Breast epithelium (tissue), 4 donors: ENCODE results near the gene KLF18. TPM values are rescaled to one million over a fixed set of nuclear protein-coding genes. Genes with fewer than 3 reads are reported as not detected.
"Not testable (repeated sequence)": the region's sequence is repeated elsewhere in the genome, so short reads cannot be mapped to it uniquely, and the experiment has no call there.

ENCODE experiments used
- DNase-seq, 2 donors: peaks; one replicate each; pipeline ENCODE4 v3.0.0-alpha.2; 2019; ENCODE audit warnings: low spot score in 2 of 2
- H3K27ac ChIP-seq, 2 donors: fragments of 200-600 bp; sonication (generic) in 1 of 2; one replicate each; pipeline ENCODE4 v1.5.1; 2016 to 2019; ENCODE audit warnings: mild to moderate bottlenecking in 1 of 2
- H3K27me3 ChIP-seq, 2 donors: fragments of 200-600 bp; sonication (generic) in 1 of 2; one replicate each; pipeline versions ENCODE4 v1.5.1 to v1.6.0; 2017 to 2019; ENCODE audit warnings: control low read depth in 1 of 2, mild to moderate bottlenecking in 1 of 2
- H3K36me3 ChIP-seq: fragments of 200-600 bp; one replicate; pipeline ENCODE4 v1.5.1; 2019
- H3K4me1 ChIP-seq, 2 donors: fragments of 200-600 bp; sonication (generic); one replicate each; pipeline ENCODE4 v1.5.1; 2016 to 2019; ENCODE audit warnings: control low read depth in 1 of 2
- H3K4me3 ChIP-seq, 3 donors: fragments of 200-600 bp; sonication (generic); 1 replicate in 2 of 3; 2 replicates in 1 of 3; pipeline ENCODE4 v1.5.1; 2016 to 2019; ENCODE audit warnings: mild to moderate bottlenecking in 3 of 3, moderate library complexity in 2 of 3
- H3K9me3 ChIP-seq, 2 donors: fragments of 200-600 bp; sonication (generic) in 1 of 2; one replicate each; pipeline ENCODE4 v1.5.1; 2016 to 2019; ENCODE audit warnings: control low read depth in 1 of 2
- CTCF ChIP-seq, 3 donors: fragments of 450-650 bp; IDR thresholded peaks; one replicate each; pipeline ENCODE4 v1.5.1; 2016 to 2017; ENCODE audit warnings: antibody characterized with exemption in 3 of 3, mild to moderate bottlenecking in 3 of 3, moderate library complexity in 3 of 3
- POLR2A ChIP-seq: fragments of 450-650 bp; IDR thresholded peaks from one replicate; pipeline ENCODE4 v1.6.1; 2016; ENCODE audit warnings: antibody characterized with exemption, mild to moderate bottlenecking, moderate library complexity
- POLR2AphosphoS5 ChIP-seq, 3 donors: sonication (generic); formaldehyde crosslinking; IDR thresholded peaks; one replicate each; pipeline ENCODE4 v1.6.1; 2017; ENCODE audit warnings: antibody characterized with exemption in 3 of 3
- intact Hi-C: fragments of 100-400 bp; cut with DNase I; formaldehyde crosslinking; loops from one replicate; pipeline ENCODE4 v1.15.1; 2023; ENCODE audit warnings: low total_unique reads
- total RNA-seq, 3 donors: library from RNA; depleted of rRNA; stranded (reverse); fragments of >200 nt; gene quantifications; one replicate each; pipeline ENCODE4 v1.1.0, GENCODE V29; 2016

KLF18 gene
- total RNA-seq, 3 donors from 2014 or later: not detected

- intact Hi-C loops: no loop called here
- no peak overlapping the region for H3K4me3 ChIP-seq
- H3K4me1 ChIP-seq: no peaks in the 10 kb centered on the region
- H3K36me3 ChIP-seq: no peaks in the 10 kb centered on the region
- H3K27me3 ChIP-seq: no peaks in the 10 kb centered on the region
- no peak for DNase-seq
- TF ChIP-seq POLR2A: no peak
- TF ChIP-seq CTCF (IDR thresholded peaks at IDR 0.05): no peak
- TF ChIP-seq POLR2AphosphoS5 (IDR thresholded peaks at IDR 0.05): no peak
- peaks cover 0 to 4% of the 10 kb centered on the region in 2 donors for H3K9me3 ChIP-seq
- H3K27ac ChIP-seq: no peak overlapping the region
Measured at GRCh38 chr1:44151332-44151731, 9.9 kb upstream of the KLF18 start.

DNA sequence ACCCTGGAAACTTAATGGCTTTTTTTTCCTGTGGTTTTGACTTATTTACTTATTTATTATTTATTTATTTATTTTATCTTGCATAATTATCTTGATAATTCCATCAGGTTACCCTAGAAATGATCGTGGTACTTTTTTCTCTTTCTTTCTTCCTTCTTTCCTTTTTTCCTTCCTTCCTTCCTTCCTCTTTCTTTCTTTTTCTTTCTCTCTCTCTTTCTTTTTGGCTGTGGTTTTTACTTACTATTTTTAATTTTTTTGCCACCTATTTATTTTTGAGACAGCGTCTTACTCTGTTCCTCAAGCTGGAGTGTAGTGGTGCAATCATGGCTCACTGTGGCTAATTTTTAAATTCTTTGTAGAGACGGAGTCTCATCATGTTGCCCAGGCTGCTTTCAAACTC is 6.2 kb upstream of the KLF18 start:
- H3K36me3 ChIP-seq: no peaks in the 10 kb centered on the region
- peaks cover 12 to 25% of the 10 kb centered on the region in 2 donors for H3K9me3 ChIP-seq
- no peaks in the 10 kb centered on the region for H3K4me1 ChIP-seq
- intact Hi-C loops: no loop called here
- H3K27me3 ChIP-seq: no peaks in the 10 kb centered on the region
- DNase-seq: no peak
- no peak for TF ChIP-seq POLR2AphosphoS5 (IDR thresholded peaks at IDR 0.05)
- no peak overlapping the region for H3K27ac ChIP-seq
- no peak overlapping the region for H3K4me3 ChIP-seq

DNA sequence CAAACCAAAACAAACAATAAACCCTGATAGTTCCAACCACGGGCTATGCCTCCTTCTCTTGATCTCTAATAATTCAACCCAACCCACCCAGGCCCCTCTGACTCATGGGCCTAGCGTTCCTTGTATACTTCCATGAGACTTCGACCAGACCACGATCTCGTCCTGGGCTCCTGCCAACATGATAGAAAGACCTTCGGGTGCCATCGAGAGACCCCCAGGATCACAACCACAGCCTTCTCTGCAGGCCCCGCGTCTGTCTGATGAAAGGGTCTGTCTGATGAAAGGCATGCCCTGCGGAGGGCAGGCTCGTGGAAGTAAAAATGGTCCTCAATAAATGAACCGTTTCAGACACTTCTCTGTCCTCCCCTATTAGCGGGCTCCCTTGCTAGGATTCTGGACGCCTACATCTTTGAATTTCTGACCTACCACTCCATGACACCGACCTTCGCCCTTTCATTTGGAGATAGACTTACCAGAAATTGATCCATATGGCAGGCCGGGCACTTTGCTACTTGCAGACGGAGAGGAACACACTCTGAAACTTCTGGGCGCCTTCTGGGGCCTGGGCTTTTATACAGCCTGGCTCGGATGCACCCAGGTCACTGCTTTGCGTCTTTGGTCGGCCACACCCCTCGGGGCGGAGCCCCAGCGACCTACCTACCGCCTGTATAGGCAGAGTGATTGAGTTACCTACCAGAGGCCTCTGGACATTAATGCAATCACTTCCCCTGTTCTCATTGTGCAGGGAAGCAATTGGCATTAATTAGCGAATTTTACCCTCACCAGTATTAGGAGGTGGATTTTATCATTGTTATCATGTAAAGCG is 5.3 kb upstream of the KLF18 start:
- no peaks in the 10 kb centered on the region for H3K36me3 ChIP-seq
- no peaks in the 10 kb centered on the region for H3K4me1 ChIP-seq
- no peak overlapping the region for H3K27ac ChIP-seq
- no peak for TF ChIP-seq POLR2AphosphoS5 (IDR thresholded peaks at IDR 0.05)
- TF ChIP-seq POLR2A: no peak
- TF ChIP-seq CTCF (IDR thresholded peaks at IDR 0.05): no peak
- DNase-seq: no peak
- H3K9me3 ChIP-seq: peaks cover 12 to 25% of the 10 kb centered on the region in 2 donors
- intact Hi-C loops: no loop called here
- H3K27me3 ChIP-seq: no peaks in the 10 kb centered on the region
- H3K4me3 ChIP-seq: no peak overlapping the region

GRCh38 chr1:44144962-44145756 is 3.7 kb upstream of the KLF18 start:
- Histone ChIP-seq H3K27ac (no peak overlapping the region), H3K4me1 (no peaks in the 10 kb centered on the region), H3K9me3 (peaks cover 12 to 25% of the 10 kb centered on the region in 2 donors), H3K36me3 (no peaks in the 10 kb centered on the region), H3K4me3 (no peak overlapping the region), H3K27me3 (no peaks in the 10 kb centered on the region)
- TF ChIP-seq CTCF (IDR thresholded peaks at IDR 0.05): no peak
- no peak for TF ChIP-seq POLR2AphosphoS5 (IDR thresholded peaks at IDR 0.05)
- TF ChIP-seq POLR2A: no peak
- DNase-seq: no peak
- intact Hi-C loops: no loop called here

DNA sequence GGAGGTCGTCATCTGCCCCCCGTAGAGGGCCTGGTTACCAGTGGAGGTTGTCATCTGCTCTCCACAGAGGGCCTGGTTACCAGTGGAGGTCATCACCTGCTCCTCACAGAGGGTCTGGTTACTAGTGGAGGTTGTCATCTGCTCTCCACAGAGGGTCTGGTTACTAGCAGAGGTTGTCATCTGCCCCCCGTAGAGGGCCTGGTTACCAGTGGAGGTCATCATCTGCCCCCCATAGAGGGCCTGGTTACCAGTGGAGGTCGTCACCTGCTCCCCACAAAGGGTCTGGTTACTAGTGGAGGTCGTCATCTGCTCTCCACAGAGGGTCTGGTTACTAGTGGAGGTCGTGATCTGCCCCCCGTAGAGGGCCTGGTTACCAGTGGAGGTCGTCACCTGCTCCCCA is 1.9 kb downstream of the KLF18 start:
- H3K36me3 ChIP-seq, intact Hi-C loops, H3K27ac ChIP-seq, H3K27me3 ChIP-seq, DNase-seq, H3K4me3 ChIP-seq, H3K9me3 ChIP-seq, H3K4me1 ChIP-seq: not testable (repeated sequence)

DNA sequence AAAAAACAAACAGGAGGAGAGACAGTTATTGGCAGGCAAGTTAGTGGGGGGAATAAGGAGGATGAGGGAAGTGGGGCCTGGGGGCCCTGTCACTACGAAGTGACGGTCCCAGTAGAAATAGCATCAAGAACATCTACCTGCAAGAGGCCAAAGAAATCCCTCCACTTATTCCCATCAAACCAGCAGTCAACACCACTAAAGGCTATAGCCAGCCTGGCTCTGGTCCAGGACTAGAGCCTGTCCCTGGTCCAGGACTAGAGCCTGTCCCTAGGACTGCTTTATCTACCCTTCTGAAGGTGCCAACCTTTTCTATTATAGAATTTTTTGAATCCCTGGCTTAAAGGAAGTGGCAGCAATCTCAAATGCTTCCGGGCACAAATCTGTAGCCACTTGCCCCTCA is 3.2 kb downstream of the KLF18 start:
- H3K4me3 ChIP-seq: no peak overlapping the region
- H3K4me1 ChIP-seq: no peaks in the 10 kb centered on the region
- no peak overlapping the region for H3K27ac ChIP-seq
- DNase-seq: no peak
- intact Hi-C loops: no loop called here
- TF ChIP-seq CTCF (IDR thresholded peaks at IDR 0.05) (no peak), POLR2AphosphoS5 (IDR thresholded peaks at IDR 0.05) (no peak), POLR2A (no peak)
- no peaks in the 10 kb centered on the region for H3K36me3 ChIP-seq
- no peaks in the 10 kb centered on the region for H3K27me3 ChIP-seq
- no peaks in the 10 kb centered on the region for H3K9me3 ChIP-seq
